Activated naive CD4-positive, alpha-beta T cell treated with anti-CD3 and anti-CD28 coated beads, Interleukin-2, amount 50 U/mL, for 72 hours (primary cell): ENCODE data around the gene KCNIP4. TPM values are rescaled to one million over a fixed set of nuclear protein-coding genes. Genes with fewer than 3 reads are reported as not detected.
"Not testable (repeated sequence)": the region's sequence is repeated elsewhere in the genome, so short reads cannot be mapped to it uniquely, and the experiment has no call there.

Experiments
- ATAC-seq, 2 donors: fragments of 150-1000 bp; cut with Tn5 transposase; 2 replicates each; pipeline ENCODE4 v1.10.0; 2021; ENCODE audit warnings: mild to moderate bottlenecking in 2 of 2, moderate library complexity in 2 of 2
- DNase-seq, 2 donors: peaks; one replicate each; pipeline ENCODE4 v3.0.0; 2021 to 2022; ENCODE audit warnings: low spot score in 2 of 2
- H3K27ac Mint-ChIP-seq, 2 donors: one replicate each; pipeline ENCODE4 v1.8.0; 2022; ENCODE audit warnings: mild to moderate bottlenecking in 2 of 2, mixed read lengths in 2 of 2
- H3K36me3 Mint-ChIP-seq, 2 donors: one replicate each; pipeline ENCODE4 v1.8.0; 2022; ENCODE audit warnings: mixed read lengths in 2 of 2
- H3K9me3 Mint-ChIP-seq, 2 donors: one replicate each; pipeline ENCODE4 v1.8.0; 2022; ENCODE audit warnings: mixed read lengths in 2 of 2
- total RNA-seq, 2 donors: library from RNA; stranded (reverse); gene quantifications; one replicate each; pipeline ENCODE4 v1.2.3, GENCODE V29; 2022

KCNIP4 gene
- not detected for total RNA-seq

DNA sequence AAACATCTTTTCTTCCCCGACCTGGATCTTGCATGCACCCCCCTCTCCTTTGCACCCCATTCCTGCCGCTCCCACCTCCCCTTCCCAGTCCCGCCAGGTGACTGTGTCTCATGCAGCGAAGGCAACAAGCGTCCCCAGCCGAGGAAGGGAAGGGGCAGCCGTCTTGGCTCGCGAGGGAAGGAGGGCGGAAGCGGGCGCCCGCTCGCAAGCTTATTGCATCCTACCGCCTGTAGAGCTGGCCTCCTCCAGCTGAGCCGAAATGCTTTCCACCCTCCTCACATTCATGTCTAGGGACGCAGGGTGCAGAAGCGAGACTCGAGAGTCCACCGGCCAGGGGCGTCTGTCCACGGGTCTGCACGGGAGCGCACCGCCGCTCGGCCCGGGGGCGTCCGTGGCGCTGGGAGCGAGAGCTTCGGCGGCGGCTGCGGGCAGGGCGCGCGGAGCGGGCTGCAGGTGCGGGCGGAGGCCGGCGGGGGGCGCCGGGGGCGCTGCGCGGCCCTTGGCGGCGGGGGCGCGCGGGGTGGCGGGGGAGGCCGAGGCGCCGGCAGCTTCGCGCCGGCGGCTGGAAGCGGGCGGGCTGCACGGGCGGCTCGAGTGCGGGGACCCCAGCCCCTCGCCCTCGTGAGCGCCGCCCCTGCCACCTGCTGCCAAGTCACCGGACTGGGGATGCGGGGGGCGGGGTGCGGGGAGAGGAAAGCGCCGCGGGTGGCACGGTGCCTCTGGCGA lies at the start of gene KCNIP4:
KCNIP4 (minus strand) TSS at position 426 of the 726 bp plus-strand sequence.
- DNase-seq (peak in 1 of 2 donors; percentile 4), ATAC-seq (peak in 1 of 2 donors; percentile 69)
- Mint-ChIP-seq H3K27ac (no peak within 1 kb of the TSS), H3K9me3 (peaks cover 6 to 7% of the 10 kb centered on the region in 2 donors), H3K36me3 (peaks cover 0 to 18% of the 10 kb centered on the region in 2 donors)

DNA sequence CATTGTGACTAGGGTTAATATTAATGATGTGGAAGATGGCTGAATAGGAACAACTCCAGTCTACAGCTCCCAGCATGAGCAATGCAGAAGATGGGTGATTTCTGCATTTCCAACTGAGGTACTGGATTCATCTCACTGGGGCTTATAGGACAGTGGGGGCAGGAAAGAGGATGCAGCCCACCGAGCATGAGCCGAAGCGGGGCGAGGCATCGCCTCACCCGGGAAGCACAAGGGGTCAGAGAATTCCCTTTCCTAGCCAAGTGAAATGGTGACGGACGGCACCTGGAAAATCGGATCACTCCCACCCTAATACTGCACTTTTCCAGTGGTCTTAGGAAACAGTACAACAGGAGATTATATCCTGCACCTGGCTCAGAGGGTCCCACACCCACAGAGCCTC lies 48.0 kb upstream of the KCNIP4 start:
- not testable (repeated sequence) for H3K27ac Mint-ChIP-seq, DNase-seq, ATAC-seq, H3K36me3 Mint-ChIP-seq
- H3K9me3 Mint-ChIP-seq: peaks cover 10 to 12% of the 10 kb centered on the region in 2 donors

DNA sequence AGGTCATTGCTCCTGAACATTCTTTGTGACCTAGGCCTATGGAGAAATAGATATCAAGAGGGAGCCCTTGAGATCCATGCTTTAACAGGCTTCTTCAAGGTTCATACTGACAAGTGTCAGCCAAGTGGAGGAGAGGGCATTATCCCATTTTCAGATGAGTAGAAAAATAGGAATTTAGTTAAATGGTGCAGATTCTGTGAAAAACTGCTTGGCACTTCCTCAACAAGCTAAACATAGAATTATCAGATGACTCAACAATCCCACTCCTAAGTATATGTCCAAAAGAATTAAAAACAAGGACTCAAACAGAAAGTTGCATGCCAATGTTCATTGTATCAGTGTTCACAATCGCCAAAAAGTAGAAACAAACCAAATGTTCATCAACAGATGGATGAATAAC lies 43.8 kb upstream of the KCNIP4 start:
- Mint-ChIP-seq H3K27ac (no peak overlapping the region), H3K9me3 (peaks cover 0 to 14% of the 10 kb centered on the region in 2 donors), H3K36me3 (peaks cover 0 to 6% of the 10 kb centered on the region in 2 donors)
- ATAC-seq (no peak), DNase-seq (no peak)

DNA sequence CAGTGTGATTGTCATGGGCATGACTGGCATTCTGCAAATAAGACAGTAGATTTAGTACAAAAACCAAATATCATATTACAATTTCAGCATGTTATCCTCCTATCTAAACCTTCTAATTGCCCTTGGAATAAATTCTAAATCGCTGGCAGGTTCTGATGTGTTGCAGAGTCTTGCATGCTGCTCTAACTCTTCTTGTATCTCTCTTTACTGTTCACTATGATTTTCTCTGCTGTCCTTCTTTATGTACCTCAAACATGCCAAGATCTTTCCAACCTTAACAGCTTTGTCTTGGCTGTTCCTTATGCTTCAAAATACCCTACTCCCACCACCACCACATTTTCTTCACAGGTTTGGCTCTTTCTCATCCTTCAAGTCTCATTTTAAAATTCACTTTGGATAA lies 43.0 kb upstream of the KCNIP4 start:
- Mint-ChIP-seq H3K27ac (no peak overlapping the region), H3K36me3 (peaks cover 0 to 6% of the 10 kb centered on the region in 2 donors), H3K9me3 (peaks cover 0 to 14% of the 10 kb centered on the region in 2 donors)
- DNase-seq (no peak), ATAC-seq (no peak)

DNA sequence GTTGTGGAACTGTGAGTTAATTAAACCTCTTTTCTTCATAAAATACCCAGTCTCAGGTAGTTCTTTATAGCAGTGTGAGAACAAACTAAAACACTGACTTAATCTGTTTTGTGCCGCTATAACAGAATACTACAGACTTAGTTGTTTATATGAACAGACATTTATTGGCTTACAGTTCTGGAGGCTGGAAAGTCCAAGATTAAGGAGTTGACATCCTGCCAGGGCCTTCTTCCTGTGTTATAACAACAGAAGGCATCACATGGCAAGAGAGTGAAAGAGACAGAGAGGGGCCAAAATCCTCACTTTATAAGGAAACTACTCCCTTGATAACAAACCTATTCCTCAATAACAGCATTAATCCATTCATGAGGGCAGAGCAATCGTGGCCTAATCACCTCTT lies 42.5 kb upstream of the KCNIP4 start:
- ATAC-seq (no peak), DNase-seq (no peak)
- H3K27ac Mint-ChIP-seq: no peak overlapping the region
- H3K9me3 Mint-ChIP-seq: peaks cover 0 to 14% of the 10 kb centered on the region in 2 donors
- peaks cover 0 to 6% of the 10 kb centered on the region in 2 donors for H3K36me3 Mint-ChIP-seq

DNA sequence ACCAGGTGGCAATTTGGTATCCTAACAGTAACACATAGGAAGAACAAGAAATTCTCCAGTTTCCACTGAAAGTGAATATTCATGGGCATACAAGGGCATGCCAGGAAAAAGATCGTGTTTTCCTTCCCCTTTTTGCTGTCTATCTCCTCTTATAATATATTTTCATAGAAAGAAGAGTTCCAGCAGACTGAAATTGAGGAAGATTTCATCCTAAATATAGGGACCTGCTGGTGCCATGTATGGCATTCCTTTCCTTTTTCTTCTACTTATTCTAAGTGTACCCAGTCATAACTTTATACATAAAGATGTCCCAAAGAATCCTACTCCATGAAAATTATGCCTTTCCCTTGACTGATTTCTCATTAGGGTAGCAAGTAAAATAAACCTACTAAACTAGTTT lies 40.8 kb upstream of the KCNIP4 start:
- H3K9me3 Mint-ChIP-seq: peaks cover 0 to 14% of the 10 kb centered on the region in 2 donors
- ATAC-seq: no peak
- no peak for DNase-seq
- H3K27ac Mint-ChIP-seq: no peak overlapping the region
- H3K36me3 Mint-ChIP-seq: peaks cover 0 to 6% of the 10 kb centered on the region in 2 donors

DNA sequence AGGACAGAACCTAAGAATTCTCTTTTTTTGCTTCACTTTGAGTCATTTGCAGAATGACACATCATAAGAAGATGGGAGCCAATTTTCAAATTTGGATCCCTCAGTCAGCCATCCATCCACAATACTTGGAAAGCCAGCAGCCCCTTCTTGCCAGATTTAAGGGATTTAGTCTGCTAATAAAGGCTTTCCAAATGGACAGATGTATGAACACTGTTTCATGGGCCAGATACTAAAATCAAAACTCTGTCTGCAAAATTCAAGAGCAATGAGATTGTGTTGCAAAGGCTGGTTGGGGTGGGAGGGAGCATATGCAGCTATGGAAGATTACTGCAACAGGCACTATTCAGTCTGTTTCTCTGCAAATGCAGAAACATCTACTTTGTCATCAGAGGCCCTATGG lies 37.7 kb upstream of the KCNIP4 start:
- Mint-ChIP-seq H3K36me3 (peaks cover 0 to 6% of the 10 kb centered on the region in 2 donors), H3K27ac (no peak overlapping the region), H3K9me3 (peaks cover 0 to 14% of the 10 kb centered on the region in 2 donors)
- DNase-seq (no peak), ATAC-seq (no peak)

DNA sequence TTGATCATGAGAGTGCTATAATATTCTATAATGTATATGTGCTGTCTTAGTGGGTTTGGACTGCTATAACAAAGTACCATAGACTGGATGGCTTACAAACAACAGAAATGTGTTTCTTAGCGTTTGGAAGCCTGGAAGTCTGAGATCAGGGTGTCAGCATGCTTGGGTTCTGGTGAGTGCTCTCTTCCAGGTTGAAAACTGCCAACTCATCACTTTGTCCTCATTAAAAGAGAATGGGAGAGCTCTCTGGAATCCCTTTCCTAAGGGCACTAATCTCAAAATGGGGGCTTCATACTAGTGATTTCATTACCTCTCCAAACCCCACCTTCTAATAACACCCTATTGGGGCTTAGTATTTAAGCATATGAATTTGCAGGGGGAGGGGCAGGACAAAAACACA lies 33.5 kb upstream of the KCNIP4 start:
- Mint-ChIP-seq H3K27ac (no peak overlapping the region), H3K9me3 (no peaks in the 10 kb centered on the region), H3K36me3 (no peaks in the 10 kb centered on the region)
- ATAC-seq: no peak
- no peak for DNase-seq

DNA sequence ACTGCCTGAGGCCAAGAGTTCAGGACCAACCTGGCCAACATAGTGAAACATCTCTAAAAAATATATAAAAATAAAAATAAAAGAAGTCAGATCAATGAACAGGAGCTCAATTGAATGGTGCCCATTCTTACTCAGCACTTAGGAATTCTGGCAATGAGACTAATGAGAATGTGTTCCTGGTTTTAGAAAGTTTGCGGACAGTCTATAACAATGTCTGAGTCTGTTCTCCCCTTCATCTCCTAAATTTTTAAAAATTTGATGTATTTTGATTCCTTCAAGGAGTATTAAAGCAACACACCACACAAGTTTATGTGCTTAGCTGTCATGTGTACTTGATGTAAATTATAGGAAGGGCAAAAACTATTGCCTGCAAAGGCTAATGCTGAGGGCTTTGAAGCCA lies 30.6 kb upstream of the KCNIP4 start:
- ATAC-seq (no peak), DNase-seq (no peak)
- Mint-ChIP-seq H3K9me3 (peaks cover 0 to 10% of the 10 kb centered on the region in 2 donors), H3K36me3 (no peaks in the 10 kb centered on the region), H3K27ac (no peak overlapping the region)

DNA sequence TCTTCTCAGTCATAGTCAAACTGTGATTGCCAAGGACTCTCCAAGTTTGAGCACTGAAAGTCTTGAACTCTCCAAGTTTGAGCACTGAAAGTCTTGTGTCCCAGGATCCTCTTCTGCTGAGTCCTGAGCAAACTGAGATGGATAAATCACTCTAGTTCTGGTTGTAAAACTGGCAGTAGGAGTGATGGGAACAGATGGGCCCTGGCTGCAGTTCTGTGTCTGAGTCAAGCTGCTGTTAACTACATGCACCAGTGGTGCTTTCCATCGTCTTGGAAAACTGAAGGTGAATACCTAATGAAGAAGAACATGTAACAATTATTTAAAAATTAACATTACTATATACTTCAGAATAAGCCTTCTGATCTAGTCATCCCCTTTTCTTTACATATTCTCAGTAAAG lies 27.6 kb upstream of the KCNIP4 start:
- no peak for ATAC-seq
- Mint-ChIP-seq H3K9me3 (peaks cover 5 to 10% of the 10 kb centered on the region in 2 donors), H3K36me3 (no peaks in the 10 kb centered on the region), H3K27ac (no peak overlapping the region)
- no peak for DNase-seq

DNA sequence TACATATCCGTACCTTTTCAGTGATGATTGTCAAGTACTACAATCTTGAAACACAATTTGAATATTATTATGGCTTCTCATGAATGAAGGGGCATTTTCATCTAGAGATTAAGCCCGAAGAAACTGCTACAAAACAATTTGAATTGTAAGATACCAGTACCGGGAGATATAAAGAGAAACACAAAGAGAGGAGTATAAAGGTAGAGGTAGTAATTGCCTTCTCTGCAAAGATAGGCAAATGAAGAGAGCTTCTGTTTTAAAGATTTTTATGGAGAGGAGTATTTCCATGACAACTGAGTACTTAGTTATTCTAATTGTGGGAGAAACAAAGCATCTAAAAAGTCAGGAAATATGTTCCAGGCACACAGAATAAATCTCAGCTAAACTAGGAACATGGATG lies 25.3 kb upstream of the KCNIP4 start:
- DNase-seq (no peak), ATAC-seq (no peak)
- H3K27ac Mint-ChIP-seq: no peak overlapping the region
- H3K36me3 Mint-ChIP-seq: no peaks in the 10 kb centered on the region
- peaks cover 10 to 13% of the 10 kb centered on the region in 2 donors for H3K9me3 Mint-ChIP-seq

DNA sequence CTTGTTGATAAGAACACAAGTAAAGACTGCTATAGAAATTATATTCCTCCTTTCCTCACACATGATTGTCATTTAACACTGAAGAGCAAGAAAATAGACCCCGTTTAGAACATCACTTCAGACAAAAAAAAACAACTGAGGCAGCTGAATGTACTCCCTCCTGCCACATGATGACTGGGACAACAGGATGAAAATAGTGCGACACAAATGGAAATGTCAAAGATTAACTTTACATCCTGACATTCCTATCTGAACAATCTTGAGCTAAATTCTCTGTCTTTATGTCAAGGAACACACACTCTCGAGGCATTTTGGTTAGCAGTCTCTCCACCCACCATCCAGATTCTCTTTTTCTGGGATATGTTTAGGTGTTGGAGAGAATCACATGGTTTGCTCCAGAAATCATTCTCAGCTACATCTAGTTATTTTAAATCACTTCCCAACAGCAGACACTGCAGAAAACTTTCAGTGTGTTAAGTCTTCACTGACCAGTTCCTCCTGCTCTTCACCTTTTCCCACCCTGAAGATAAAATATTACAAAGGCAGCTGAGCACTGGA lies 16.3 kb upstream of the KCNIP4 start:
- Mint-ChIP-seq H3K9me3 (peaks cover 5 to 7% of the 10 kb centered on the region in 2 donors), H3K27ac (no peak overlapping the region), H3K36me3 (no peaks in the 10 kb centered on the region)
- no peak for DNase-seq
- no peak for ATAC-seq

DNA sequence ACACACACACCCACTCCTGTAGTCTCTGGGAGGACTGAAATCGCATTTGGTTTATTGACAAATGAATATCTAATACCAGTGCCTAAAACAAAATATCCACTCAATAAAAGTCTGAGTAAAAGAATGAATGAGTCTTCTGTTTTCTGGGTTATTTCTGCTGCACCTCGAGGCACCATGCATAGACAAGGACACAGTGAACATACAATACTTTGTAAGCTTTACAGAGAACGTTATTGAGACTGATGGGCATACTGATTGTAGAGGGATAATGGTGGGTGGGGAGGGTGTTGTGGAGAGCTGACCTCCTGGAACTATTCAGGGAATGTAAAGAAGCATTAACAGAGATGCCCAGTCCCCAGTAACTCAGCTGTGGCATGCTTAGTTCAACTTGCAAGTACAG lies 14.1 kb upstream of the KCNIP4 start:
- no peak for ATAC-seq
- peak overlapping the region in 1 of 2 donors; percentile 27 for H3K27ac Mint-ChIP-seq
- H3K9me3 Mint-ChIP-seq: peaks cover 4 to 13% of the 10 kb centered on the region in 2 donors
- DNase-seq: no peak
- no peaks in the 10 kb centered on the region for H3K36me3 Mint-ChIP-seq

DNA sequence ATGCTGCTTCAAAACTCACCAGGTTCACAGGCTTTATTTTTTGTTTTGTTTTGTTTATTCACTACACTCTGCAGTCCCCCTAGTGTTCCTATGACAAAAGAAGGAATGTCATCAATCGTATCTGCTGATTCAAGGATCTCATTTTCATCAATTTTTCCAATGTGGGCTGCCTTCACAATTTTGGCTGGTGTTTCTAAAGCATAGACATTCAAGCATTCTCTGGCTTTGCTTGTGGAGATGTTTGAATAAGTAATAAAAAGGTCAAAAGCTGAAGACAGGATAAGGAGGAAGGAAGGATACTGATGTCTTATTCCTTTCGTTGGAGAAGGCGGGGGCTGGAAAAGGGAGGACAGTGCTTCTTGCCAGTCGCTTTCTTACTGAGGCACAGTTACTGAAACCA lies 12.2 kb upstream of the KCNIP4 start:
- no peak for DNase-seq
- Mint-ChIP-seq H3K27ac (no peak overlapping the region), H3K36me3 (no peaks in the 10 kb centered on the region), H3K9me3 (peaks cover 1 to 9% of the 10 kb centered on the region in 2 donors)
- ATAC-seq: no peak

DNA sequence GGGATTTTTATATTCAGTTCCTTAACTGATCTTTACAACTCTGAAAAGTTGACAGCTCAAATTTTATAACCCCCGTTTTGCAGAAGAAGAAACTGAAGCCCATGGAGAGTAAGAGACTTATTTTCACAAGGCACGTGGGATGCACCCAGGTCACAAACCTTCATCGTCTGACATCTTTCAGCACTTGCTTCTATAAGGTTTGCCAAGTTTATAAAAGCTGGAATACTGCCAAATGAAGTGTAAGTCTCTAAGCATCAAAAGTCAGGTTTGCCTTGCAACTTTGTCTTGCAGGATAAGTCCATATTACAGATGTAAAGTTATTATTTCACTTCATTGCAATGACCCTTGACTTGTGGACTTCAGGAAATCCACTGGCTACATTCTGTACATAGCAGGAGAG lies 6.3 kb upstream of the KCNIP4 start:
- DNase-seq (no peak), ATAC-seq (no peak)
- Mint-ChIP-seq H3K27ac (no peak overlapping the region), H3K9me3 (peaks cover 0 to 8% of the 10 kb centered on the region in 2 donors), H3K36me3 (peaks cover 0 to 5% of the 10 kb centered on the region in 2 donors)

DNA sequence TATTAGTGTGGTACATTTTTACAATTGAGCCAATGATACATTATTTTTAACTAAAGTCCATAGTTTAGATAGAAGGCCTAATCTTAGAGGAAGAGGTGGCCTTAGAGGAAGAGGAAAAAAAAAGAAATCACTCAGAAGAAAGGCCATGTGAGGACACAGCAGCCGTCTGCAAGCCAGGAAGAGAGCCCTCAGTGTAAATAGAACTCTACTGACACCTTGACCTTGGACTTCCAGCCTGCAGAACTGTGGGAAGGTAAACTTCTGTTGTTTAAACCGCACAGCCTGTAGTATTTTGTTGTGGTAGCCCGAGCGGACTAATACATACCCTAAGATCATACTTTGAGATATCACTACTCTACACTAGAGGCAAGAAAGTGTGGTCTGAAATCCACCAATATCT lies 5.1 kb upstream of the KCNIP4 start:
- no peak for ATAC-seq
- Mint-ChIP-seq H3K27ac (no peak overlapping the region), H3K36me3 (peaks cover 0 to 6% of the 10 kb centered on the region in 2 donors), H3K9me3 (peaks cover 0 to 8% of the 10 kb centered on the region in 2 donors)
- DNase-seq: no peak

DNA sequence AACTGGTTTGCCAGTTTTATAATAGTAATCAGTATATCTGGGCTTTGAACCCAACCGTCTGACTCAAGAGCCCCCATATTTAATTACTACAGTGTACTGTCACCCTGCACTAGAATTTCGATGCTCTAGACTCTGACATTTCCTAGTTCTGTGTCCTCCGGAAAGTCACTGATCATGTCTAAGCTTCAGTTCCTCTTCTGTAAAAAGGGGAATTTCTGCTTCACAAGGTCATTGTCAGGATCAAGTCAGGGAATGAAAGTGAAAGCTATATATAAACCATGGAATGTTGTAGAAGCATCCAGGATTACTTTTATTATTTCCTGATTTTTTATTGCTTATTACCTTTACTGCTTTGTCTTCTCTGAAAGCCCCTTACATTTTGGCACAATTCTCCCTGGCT lies 4.0 kb upstream of the KCNIP4 start:
- Mint-ChIP-seq H3K9me3 (no peaks in the 10 kb centered on the region), H3K27ac (no peak overlapping the region)
- no peak for ATAC-seq

DNA sequence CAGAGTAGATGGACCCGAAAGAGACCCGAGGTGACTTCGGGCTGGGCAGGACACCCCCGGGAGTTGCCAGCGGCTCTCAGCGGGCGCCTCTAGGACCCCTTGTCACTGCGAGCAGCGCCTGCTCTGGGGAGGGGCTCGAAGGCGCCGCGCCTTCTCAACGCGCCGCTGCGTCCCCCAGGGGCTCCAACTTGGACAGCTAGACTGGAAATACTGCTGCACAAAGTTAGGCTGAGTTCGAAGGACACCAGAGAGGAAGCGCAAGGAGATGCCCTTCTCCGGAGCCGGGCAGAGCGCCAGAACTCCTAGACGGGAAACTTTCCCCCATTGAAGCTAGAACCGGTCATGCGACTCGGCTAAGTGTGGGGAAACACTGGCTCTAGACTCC lies 493 bp upstream of the KCNIP4 start:
- DNase-seq (no peak), ATAC-seq (no peak)
- H3K27ac Mint-ChIP-seq: no peak overlapping the region

More for the DNA sequence above, 4.0 kb upstream of the KCNIP4 start:
- no peak for DNase-seq
- H3K36me3 Mint-ChIP-seq: peaks cover 0 to 12% of the 10 kb centered on the region in 2 donors

More for the DNA sequence above, 493 bp upstream of the KCNIP4 start:
- Mint-ChIP-seq H3K9me3 (peaks cover 1 to 2% of the 10 kb centered on the region in 2 donors), H3K36me3 (peaks cover 0 to 13% of the 10 kb centered on the region in 2 donors)
